Activated T-cell treated with anti-CD3 and anti-CD28 coated beads for 48 hours (primary cell): ENCODE measurements around the gene OR56B1.

Experiments
- DNase-seq: peaks from one replicate; pipeline ENCODE4 v3.0.0-alpha.2; 2020; ENCODE audit warnings: low read depth

OR56B1 gene

GRCh38 chr11:5737091-5737490, 843 bp downstream of the OR56B1 start:
- DNase-seq, result no peak

GRCh38 chr11:5737670-5738392, 1.6 kb downstream of the OR56B1 start:
- no peak for DNase-seq

- no peak for DNase-seq
These were observed 2.2 kb downstream of the OR56B1 start for GRCh38 chr11:5738431-5738830.

GRCh38 chr11:5746614-5747013, 10.4 kb downstream of the OR56B1 start:
- DNase-seq, result no peak

GRCh38 chr11:5749836-5750235, 13.6 kb downstream of the OR56B1 start:
- no peak for DNase-seq

GRCh38 chr11:5753943-5754342, 17.7 kb downstream of the OR56B1 start, which contains the start of gene OR52N4:
Gene OR52N4 (plus strand): TSS chr11:5754243. CDS start chr11:5754741, 498 bp downstream.
- no peak for DNase-seq

- DNase-seq, result no peak
These were observed 30.8 kb downstream of the OR56B1 start for GRCh38 chr11:5767056-5767455.

- DNase-seq, result no peak
These were observed 47.0 kb downstream of the OR56B1 start, which contains the start of gene OR52N5 for GRCh38 chr11:5783255-5783654. Gene OR52N5 (minus strand): TSS chr11:5783355. CDS start chr11:5778634, 4,721 bp downstream.
